Hindlimb muscle (tissue), 1 donor: Measurements from ENCODE around the gene EPC1. TPM values are rescaled to one million over a fixed set of nuclear protein-coding genes. Genes with fewer than 3 reads are reported as not detected.
A peak's percentile ranks its signal among the peaks of the same experiment; 100 is the strongest.
"Not testable (repeated sequence)": the region's sequence is repeated elsewhere in the genome, so short reads cannot be mapped to it uniquely, and the experiment has no call there.

ENCODE experiments used
- DNase-seq: peaks from one replicate; pipeline ENCODE4 v3.0.0-alpha.2; 2013
- polyA plus RNA-seq: library from polyadenylated mRNA; unstranded; fragments of 120-200 nt; gene quantifications from one replicate; pipeline ENCODE4 v1.2.1, GENCODE V29; 2013; ENCODE audit not compliant: insufficient read length

Gene EPC1
- polyA plus RNA-seq, 1 donor, result 48.1 TPM

DNA sequence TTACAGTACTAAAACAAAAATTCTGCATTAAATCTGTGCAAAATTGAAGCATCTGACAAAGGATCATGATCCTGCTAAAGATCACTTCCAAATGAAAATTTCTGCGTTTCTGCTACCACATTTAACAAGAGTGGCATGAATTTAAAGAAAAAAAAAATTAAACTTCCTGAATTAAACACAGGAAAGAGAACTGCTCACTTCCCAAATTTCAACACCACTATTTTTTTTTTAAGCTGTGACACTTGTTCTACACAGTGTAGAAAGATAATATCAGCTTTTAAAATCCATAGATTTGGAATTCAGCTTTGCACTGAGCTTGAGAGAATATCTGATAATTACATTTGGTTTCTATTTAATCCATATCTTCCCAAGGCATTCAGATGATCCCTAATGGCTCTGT lies 73.6 kb downstream of the EPC1 start:
- DNase-seq, result no peak

DNA sequence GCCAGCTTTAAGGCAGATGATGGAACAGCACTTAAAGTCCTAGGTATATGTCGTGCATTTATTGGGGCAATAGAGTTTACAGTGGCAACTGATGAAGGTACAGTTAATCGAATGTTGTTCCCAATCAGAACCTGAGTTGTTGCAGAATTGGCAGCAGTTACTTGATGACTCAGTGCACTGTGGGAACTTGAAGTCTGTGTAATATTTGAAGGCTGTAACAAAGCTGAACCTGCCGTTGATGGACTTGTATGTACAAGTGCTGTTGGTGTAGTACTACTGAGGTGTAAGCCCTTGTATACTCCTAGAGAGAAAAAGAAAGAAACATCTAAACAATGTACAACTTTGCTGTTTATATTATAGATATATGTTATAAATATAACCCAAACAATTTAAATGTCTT lies 75.3 kb downstream of the EPC1 start:
- no peak for DNase-seq

DNA sequence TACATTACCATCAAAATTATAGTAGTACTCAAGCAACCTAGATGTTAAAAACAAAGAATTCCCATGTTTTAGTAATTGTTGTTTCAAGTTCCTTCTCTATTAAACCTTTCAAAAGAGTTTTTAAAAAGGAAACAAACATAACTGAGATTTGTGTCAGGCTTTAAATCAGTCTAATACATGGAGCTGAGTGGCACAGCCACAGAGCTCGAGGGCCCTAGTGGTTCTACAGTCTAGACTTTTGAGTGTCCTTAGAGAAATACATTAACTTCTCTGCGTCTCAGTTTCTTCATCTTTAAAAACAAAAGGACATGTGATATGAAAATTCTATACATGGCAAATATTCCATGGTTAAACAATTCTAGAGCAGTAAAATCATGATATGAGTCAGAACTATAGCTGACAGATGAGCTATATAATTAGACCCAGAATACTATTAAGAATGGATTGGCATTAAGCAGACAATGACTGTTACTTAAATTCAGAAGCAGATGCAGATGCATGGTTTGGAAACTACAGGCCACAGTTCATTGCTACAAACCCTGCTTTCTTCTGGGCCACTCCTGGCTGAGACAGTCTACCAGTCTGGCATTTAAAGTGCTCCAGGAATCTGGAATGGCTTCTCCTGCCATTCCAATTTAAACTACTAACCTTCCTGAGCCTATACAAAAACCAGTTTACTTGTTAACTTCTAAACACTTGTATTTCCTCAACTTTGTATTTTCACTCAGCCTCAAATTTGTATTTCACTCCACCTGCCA lies 77.4 kb downstream of the EPC1 start:
- no peak for DNase-seq

DNA sequence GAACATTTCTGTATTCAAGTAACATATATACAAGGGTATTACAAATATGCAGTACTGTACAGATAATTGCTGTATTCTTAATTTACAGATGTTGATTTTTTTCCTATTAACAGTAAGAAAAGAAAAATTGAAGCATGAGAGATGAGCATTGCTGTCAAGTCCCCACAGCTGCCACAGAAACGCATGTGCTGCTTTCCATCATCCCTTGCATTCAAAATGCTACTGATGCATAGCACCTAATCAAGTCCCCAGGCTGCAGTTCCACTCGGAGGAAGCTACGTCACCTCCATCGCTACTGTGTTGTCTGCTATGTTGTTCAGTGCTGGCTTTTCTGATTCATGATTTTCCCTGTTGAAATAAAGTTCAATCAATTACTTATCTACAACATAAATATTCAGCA lies 78.2 kb downstream of the EPC1 start:
- no peak for DNase-seq

DNA sequence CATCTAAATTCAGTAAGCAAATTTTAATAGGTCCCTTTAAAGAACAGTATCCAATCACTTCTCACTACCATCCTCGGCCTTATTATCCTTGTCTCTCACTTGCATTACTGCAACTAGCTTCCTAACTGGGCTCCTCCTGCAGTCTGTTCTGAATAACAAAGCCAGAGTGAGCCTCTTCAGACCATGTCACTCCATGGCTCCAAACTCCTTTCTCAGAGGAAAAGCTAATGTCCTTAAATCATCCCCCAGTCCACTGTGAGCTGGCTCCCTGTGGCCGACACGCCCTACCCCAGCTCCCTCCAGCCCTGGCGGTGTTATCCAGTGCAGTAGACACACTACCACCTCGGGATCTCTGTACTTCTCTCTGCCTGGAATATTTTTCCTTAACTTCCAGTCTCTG lies 80.0 kb downstream of the EPC1 start:
- DNase-seq, result no peak

DNA sequence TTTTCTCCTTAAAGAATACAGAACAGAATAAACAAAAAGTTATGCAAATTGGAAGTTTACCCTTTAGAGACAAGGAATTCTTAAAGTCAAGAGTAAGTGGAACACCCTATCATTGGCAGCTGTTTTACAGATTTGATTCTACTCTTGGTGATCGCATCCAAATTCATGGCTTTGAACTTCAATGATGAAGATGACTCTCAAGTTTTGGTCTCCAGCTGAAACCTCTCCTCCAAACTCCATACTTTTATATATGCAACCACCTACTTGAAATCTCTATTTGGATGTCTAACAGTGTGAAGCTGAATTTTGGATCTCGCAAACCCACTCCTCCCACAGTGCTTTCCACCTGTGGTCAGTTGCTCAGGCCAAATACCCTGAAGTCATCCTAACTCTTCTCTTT lies 80.4 kb downstream of the EPC1 start:
- no peak for DNase-seq

DNA sequence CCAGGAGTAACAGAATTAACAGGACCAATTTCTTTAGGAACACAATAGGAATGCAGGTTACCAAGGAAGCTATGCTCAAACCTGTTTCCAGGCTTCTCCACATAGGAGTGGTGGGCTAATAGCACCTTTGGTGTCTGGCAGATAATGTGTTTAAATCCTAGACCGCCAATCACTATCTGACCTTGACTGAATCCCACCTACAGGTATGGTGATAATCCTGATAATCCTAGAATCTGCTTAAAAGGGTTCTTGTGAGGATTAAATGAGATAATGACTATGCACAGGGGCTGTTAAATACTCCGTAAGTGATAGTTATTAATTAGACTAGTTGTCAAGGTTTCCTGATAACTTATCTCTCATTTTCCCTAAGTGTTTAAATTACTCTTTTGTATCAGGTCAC lies 81.2 kb downstream of the EPC1 start:
- DNase-seq, result no peak

DNA sequence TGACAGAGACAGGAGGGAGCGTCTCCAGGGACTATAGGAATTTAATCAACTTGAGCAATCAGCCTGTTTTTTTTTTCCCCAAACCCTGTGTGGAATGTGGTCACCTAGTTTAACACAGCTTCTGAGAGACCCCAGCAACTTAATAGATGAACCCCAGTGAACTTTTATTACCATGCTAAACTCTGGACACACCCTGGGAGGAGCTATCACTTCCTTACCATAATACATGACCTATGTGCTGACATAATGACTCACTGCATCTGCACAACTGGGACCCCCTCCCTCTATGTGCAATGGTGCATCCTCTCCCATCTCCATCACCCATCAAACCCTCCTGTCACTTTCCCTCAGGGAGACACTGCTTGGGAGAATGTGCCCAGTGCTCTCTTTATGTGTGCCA lies 83.7 kb downstream of the EPC1 start:
- DNase-seq, result no peak

DNA sequence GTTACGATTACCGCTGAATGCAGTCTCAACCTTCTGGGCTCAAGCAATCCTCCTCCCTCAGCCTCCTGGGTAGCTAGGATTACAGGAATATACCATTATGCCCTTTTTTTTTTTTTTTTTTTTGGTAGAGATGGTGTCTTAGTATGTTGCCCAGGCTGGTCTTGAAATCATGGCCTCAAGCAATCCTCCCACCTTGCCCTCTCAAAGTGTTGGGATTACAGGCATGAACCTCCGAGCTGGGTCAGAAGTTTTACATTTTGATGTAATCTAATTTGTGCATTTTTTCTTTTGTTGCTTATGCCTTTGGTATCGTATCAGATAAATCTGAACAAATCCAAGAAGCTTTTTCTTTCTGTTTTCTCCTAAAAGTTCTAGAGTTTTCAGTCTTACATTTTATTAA lies 87.4 kb downstream of the EPC1 start:
- DNase-seq, result no peak

DNA sequence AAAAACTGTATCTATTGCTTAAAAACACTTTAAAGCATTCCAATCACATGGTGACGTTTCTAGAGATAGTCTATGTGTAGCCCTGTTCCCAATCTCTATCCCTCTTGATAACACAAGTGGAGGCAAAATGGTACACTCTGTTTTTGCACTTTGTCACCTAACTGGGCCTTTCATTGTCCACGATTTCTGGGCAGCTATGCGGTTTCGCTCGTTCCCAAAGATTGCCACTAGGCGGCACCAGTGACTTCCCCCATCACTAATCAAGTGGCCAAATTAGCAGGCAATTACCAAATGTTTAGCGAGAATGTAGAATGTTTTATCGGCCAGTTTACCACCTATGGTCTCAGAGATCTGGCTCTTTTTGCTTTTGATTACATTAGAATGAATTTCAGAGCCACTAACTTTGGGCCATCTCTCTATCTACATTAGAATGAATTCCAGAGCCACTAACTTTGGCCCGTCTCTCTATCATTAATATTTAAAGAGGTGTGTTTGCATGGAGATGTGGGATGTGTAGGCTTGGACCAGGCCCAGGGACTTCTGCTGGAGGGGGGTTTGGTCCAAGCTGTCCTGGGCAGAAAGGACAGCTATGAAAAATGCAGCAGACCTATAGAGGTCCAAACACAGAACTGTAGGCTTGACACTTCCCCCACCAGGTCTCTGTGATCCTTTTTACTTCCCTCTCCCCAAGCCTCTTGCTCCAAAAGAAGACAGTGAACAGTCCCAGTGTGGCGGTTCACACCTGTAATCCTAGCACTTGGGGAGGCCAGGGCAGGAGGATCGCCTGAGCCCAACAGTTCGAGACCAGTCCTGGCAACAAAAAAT lies 90.1 kb downstream of the EPC1 start:
- peak; percentile 32 for DNase-seq

DNA sequence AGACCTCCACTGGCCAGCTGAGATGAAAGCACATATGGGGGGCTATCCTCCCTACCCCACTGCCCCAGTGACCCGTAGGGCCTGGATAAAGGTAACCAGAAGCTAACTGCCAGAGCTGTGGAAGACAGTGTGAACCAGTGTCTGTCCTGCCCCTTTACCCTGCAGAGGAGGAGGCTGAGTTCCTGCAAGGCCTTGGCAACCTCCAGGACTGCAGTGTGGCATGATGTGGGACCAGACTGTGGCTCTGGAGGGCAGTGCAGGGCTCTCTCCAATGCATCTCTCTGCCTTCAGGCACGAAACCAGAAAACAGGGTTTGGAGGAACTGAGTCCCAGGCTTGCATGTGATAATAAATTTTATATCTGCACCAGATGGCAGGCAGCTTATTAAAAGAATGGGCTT lies 93.1 kb downstream of the EPC1 start:
- no peak for DNase-seq

DNA sequence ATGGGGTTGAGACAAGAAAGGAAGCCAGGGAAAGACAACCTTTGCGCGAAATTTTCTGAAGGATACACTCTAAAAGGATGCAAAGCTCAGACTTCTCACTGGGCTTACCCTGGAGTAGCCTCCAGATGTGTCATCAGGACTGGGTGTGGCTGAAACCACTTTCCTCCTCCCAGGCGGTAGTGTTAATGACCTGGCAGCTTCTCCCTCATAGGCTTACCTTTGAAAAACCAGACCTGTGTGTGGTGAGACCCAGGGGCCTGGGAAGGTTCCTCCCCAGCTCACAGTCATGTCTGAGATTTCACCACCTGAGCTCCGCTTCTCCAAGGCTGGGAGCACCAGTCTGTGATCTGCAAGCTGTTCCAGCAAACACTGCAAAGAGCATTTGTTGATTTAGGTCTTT lies 93.7 kb downstream of the EPC1 start:
- no peak for DNase-seq

DNA sequence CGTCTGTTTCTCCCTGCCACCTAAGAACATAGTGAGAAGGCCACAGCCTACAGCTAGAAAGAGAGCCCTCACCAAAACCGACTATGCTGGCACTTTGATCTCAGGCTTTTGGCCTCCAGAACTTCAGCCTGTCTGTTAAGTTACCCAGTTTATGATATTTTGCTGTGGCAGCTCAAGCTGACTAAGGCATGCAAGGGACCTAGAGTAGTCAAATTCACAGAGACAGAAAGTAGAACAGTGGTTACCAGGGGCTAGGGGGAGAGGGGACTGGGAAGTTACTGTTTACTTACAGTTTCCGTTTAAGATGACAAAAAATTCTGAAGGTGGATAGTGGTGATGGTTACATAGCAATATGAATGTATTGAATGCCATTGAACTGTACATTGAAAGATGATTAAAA lies 96.5 kb downstream of the EPC1 start:
- not testable (repeated sequence) for DNase-seq

DNA sequence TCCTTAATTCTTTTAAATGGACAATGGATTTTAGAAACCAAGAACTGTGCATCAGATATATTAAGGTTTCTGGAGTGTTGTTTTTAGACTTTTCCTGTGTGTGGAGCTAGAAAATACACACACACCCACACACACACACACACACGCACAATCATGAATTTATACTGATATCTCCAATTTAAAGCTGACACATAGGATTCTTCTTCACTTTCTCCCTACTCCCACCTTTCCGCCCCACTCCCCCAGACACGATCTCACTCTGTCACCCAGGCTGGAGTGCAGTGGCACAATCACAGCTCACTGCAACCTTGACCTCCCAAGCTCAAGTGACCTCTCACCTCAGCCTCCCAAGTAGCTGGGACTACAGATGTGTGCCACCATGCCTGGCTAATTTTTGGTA lies 100.3 kb downstream of the EPC1 start:
- no peak for DNase-seq

DNA sequence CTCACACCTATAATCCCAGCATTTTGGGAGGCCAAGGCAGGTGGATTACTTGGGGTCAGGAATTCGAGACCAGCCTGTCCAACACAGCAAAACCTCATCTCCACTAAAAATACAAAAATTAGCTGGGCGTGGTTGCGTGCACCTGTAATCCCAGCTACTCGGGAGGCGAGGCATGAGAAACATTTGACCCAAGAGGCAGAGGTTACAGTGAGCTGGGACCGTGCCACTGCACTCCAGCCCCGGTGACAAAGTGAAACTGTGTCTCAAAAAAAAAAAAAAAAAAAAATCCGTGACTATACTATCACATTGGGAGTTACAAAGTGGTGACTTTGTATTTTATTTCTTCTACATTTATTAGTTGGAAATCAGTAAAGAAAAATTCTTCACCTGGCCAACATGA lies 101.2 kb downstream of the EPC1 start:
- DNase-seq, result no peak

DNA sequence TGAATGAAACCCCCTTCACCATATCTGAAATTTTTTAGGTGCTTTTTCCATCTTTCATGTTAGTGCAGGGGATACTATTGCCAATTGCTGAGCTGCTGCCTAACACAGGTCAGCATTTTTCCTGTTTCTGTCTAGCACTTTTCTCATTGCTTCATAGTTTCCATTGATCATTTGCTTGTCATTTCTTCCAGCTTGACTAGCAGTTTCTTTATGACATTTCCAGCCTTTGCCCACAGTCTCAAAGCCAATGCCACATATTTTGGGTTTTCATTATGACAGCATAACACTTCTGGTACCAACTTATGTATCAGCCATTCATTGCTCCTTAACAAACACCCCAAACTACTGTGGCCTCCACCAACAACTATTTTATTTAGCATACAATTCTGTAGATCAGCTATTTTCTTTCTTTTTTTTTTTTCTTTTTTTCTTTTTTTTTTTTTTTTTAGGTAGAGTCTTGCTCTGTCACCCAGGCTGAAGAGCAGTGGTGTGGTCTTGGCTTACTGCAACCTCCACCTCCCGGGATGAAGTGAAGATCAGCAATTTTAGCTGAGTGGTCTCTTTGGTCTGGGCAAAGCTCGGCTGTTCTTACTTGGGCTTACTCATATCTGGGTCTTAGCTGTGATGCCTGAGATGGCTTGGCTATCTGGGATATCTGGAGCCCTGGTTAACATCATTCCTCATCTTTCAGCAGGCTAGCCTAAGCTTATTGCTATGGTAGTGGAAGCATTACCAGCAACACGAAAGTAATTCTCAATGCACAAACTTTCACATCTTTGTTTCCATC lies 102.3 kb downstream of the EPC1 start:
- DNase-seq, result peak; percentile 36

DNA sequence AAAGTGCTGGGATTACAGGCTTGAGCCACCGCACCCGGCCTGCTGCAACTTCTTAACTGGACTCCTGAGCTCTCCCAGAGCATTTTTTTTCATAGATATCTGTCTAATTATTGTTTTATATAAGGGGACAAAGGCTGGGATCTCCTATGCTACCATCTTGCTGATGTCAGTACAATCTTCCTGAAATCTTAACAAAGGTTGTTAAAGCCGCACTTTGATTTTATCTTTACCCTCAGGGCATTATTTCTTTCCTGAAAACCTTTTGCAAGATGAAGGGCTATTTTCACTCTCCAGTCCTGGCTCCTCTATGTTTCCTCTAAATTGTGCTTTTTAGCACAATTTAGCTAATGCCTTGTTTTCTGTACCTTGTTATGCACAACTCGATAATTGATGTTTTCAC lies 102.9 kb downstream of the EPC1 start:
- no peak for DNase-seq

DNA sequence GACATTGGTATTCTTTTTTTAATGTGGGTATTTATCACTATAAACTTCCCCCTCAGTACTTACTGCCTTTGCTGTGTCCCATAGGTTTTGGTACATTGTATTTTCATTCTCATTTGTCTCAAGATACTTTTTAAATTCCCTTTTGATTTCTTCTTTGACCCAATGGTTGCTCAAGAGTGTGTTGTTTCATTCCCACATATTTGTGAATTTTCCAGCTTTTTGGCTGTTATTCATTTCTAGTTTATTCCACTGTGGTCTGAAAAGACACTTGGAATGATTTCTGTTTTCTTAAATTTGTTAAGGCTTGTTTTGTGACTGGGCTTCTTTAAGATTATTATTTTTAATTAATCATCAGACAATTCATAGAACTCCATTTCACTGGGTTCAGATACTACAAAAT lies 105.0 kb downstream of the EPC1 start:
- DNase-seq, result no peak

DNA sequence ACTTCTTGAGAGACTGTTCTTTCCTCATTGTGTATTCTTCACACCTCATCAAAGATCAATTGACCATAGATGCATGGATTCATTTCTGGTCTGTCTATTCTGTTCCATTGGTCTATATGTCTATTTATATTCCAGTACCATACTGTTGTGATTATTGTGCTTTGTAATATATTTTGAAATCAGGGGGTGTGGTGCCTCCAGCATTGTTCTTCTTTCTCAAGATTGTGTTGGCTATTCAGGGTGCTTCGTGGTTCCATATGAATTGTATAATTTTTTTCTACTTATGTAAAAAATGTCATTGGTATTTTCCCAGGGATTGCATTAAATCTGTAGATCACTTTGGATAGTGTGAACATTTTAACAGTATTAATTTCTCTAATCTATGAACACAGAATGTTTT lies 106.5 kb downstream of the EPC1 start:
- DNase-seq, result no peak

DNA sequence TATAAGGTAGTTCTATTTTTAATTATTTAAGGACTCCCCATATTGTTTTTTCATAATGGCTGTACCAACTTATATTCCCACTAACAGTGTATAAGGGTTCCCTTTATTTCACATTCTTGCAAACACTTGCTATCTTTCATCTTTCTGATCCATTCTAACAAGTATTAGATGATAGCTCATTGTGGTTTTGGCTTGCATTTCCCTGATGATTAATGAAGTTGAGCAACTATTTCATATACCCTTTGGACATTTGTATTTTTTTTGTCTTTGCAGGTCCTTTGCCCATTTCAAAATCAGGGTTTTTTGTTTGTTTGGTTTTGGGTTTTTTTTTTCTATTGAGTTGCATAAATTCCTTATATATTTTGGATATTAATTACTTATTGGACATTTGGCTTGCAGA lies 107.2 kb downstream of the EPC1 start:
- DNase-seq, result no peak

DNA sequence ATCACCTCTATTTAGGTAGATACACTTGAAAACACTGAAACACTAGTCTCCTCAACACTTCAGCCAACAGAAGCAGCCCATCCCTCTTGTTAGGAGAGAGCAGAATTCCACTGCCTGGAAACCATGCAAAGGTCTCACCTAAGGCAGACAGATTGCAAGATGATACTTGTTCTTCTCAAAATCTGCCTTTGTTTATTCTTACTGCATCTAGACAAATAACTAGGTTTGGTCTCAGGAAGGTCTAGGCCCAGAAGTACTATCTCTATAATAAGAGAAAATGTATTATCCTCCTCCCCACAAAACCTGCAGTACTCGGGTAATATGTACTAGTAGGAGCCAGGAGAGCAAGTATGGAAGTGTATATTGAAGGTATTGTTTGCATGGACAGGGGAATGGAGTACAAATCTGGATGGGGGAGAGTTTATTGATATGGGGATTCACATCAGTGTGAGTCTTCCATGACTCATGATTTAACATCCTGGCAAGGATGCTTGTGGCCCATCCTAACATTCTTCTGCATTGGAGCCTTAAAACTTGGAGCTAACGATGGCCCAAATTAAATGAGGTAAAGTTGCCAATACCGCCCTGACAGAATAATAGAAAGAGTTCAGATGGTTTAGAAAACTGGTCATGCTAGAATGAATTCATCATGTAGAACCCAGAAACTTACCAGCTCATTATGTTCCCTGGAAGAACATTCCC lies 109.2 kb downstream of the EPC1 start:
- no peak for DNase-seq

DNA sequence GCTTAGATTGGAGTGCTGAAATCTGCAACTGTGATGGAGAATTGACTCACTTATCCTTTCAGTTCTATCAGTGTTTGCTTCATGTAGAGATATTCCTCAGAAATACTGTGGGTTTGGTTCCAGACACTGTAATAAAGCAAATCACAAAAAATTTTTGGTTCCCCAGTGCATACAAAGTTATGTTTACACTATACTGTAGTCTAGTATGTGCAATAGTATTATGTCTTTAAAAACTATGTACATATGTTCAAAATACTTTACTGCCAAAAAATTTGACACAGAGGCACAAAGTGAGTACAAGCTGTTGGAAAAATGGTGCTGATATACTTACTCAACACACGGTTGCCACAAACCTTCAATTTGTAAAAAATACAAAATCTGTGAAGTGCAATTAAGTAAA lies 112.5 kb downstream of the EPC1 start:
- no peak for DNase-seq

DNA sequence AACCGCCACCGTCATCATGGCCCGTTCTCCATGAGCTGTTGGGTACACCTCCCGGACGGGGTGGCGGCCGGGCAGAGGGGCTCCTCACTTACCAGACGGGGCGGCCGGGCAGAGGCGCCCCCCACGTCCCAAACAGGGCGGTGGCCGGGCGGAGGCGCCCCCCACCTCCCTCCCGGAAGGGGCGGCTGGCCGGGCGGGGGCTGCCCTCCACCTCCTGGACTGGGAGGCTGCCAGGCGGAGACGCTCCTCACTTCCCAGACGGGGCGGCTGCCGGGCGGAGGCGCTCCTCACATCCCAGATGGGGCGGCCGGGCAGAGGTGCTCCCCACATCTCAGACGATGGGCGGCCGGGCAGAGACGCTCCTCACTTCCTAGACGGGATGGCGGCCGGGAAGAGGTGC lies 113.6 kb downstream of the EPC1 start:
- DNase-seq, result not testable (repeated sequence)
